ENCODE results near the gene POLDIP2. TPM values are rescaled to one million over a fixed set of nuclear protein-coding genes. Genes with fewer than 3 reads are reported as not detected.

POLDIP2 gene
- total RNA-seq, 2 donors from 2014 or later: 74.9 to 122 TPM

DNA sequence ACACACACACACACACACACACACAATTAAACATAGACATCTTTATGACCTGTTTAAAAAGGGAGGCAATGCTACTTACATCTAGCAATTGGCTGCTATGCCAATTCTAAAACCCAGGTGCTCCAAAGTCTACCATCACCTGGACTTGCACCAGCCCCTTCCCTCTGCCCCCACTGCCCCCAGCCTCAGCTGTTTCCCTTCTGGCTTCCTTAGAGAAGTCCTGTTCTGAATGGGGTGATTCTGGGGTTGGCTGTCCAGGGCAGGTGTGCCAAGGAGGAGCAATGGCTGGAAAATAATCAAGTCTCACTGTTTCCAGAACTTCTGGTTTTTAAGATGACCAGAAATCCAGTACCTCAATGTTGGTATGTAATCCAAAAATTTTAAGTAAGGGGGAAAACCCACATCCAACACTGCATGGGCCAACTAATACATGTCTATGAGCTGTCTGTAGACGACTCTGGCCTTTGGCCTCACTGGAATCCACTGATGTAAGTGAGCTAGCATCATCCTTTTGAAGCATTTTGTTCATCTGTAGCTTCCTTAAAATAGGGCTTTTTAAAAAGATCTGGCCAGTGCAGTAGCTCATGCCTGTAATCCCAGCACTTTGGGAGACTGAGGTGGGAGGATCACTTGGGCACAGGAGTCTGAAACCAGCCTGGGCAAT lies 24.1 kb downstream of the POLDIP2 start:
- ATAC-seq: no peak
- Mint-ChIP-seq H3K27me3 (no peaks in the 10 kb centered on the region), H3K27ac (peak overlapping the region in 1 of 2 donors; percentile 83), H3K4me3 (peak overlapping the region; percentile 95), H3K4me1 (ENCODE audit: low read depth in 2 of 2) (peaks cover 34 to 38% of the 10 kb centered on the region in 2 donors), H3K36me3 (peaks cover 4% of the 10 kb centered on the region), H3K9me3 (no peaks in the 10 kb centered on the region)
- DNase-seq (ENCODE audit: low spot score): peak; percentile 6

DNA sequence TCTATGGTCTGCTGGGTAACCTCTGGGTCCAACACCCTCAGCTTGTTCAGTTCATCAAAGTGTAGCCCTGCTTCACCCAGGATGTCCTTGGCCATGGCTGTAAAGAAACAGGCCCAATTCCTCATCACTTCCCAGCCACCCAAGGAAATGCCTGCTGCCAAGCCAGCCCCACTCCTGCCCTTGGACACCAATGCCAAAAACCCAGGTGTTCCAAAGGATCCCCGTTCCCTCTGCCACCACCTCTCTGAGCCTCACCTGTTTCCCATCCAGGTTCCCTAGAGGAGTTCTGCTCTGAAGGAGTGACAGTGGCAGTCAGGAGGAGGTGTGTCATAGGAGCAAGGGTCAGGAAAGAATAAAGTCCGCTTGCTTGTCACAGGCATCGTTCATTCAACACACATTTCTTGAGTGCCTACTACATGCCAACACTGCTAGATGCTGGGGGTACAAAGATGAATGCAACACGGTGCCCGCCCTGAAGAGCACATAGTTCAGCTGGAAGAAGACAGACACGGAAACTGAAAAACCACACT lies 25.4 kb downstream of the POLDIP2 start:
- Mint-ChIP-seq H3K4me3 (no peak overlapping the region), H3K9me3 (no peaks in the 10 kb centered on the region), H3K27ac (no peak overlapping the region), H3K36me3 (peaks cover 5% of the 10 kb centered on the region), H3K4me1 (ENCODE audit: low read depth in 2 of 2) (peaks cover 24 to 28% of the 10 kb centered on the region in 2 donors), H3K27me3 (no peaks in the 10 kb centered on the region)
- DNase-seq (ENCODE audit: low spot score) (no peak), ATAC-seq (no peak)

DNA sequence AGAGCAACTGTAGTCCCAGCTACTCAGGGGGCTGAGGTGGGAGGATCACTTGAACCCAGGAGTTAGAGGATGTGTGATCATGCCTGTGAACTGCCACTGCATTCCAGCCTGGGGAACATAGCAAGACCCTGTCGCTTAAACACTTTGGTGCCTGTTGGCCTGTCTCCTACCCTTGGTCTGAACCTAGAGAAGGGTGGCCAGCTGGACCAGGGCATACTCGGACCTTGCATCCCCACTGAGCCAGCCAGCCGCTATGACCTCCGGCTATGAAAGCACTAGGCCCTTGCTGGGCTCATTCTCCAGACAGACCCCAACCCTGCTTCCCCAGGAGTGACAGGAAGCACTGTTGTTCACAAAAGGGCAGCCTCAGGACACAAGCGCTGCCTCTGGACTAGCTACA lies 26.7 kb downstream of the POLDIP2 start:
- peaks cover 17 to 21% of the 10 kb centered on the region in 2 donors for H3K4me1 Mint-ChIP-seq (ENCODE audit: low read depth in 2 of 2)
- H3K9me3 Mint-ChIP-seq: no peaks in the 10 kb centered on the region
- H3K27me3 Mint-ChIP-seq: no peaks in the 10 kb centered on the region
- no peak overlapping the region for H3K4me3 Mint-ChIP-seq
- DNase-seq (ENCODE audit: low spot score) (no peak), ATAC-seq (no peak)
- H3K36me3 Mint-ChIP-seq: peaks cover 11% of the 10 kb centered on the region
- no peak overlapping the region for H3K27ac Mint-ChIP-seq

DNA sequence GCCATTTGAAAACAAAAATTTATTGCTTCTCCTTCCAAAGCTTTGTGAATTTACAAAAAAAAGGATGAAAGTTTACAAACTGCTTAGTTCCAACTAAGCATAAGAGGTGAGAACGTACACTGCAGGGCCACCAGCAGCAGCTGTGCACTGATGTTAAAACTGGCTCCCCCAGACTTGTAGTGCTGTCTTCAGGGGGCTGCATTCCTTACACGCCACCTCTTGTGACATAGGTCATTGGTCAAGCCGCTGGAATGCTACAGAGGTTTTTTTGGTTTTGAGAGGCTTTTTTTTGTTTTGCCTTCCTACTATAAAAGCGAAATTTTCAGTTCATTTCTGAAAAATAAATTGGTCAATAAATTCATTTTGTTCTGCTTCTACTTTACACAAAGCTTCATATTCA lies 29.0 kb downstream of the POLDIP2 start:
- Mint-ChIP-seq H3K4me1 (ENCODE audit: low read depth in 2 of 2) (peaks cover 3 to 8% of the 10 kb centered on the region in 2 donors), H3K36me3 (peaks cover 11% of the 10 kb centered on the region), H3K27me3 (no peaks in the 10 kb centered on the region), H3K4me3 (no peak overlapping the region), H3K27ac (no peak overlapping the region), H3K9me3 (no peaks in the 10 kb centered on the region)
- ATAC-seq (no peak), DNase-seq (ENCODE audit: low spot score) (no peak)

DNA sequence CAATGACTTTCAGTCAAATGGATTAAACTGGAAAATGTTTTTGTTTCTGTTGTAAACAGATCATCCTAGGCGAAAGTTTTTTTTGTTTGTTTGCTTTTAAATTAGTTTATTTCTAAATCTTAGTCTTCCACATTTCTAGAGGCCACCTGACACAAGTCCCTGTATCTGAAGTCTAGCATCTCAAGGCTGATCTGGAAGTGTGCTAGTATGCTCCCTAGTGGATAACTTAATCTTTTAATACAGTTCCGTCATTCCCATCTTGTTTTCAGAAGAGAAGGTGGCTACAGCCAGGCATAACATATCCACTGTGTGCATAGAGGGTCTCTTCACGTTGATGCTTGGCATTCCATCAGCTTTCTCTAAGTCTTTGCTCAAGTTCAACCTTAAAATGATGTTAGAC lies 29.6 kb downstream of the POLDIP2 start:
- no peak for DNase-seq (ENCODE audit: low spot score)
- H3K27me3 Mint-ChIP-seq: no peaks in the 10 kb centered on the region
- peaks cover 3 to 8% of the 10 kb centered on the region in 2 donors for H3K4me1 Mint-ChIP-seq (ENCODE audit: low read depth in 2 of 2)
- H3K27ac Mint-ChIP-seq: no peak overlapping the region
- ATAC-seq: no peak
- no peak overlapping the region for H3K4me3 Mint-ChIP-seq
- peaks cover 11% of the 10 kb centered on the region for H3K36me3 Mint-ChIP-seq
- H3K9me3 Mint-ChIP-seq: no peaks in the 10 kb centered on the region

DNA sequence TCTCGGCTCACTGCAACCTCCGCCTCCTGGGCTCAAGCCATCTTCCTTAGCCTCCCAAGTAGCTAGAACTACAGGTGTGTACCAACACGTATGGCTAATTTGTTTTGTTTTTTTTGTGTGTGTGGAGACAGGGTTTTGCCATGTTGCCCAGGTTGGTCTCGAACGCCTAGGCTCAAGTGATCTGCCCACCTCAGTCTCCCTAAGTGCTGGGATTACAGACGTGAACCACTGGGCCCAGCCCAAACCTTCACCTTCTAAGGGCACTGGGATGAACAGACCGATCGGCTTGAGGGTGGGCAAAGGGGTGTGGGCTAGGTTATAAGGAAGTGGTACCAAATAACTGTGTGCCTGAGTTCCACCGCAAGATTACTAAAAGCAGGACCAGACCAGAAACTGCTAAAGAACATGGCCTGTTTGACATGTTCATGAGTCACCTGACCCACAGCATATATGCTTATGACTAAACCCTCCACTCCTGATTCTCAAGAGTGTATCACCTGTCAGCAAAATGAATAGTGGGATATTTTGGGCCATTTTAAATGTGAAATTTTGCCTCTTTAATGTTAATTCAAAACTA lies 30.2 kb downstream of the POLDIP2 start:
- DNase-seq (ENCODE audit: low spot score): no peak
- peak in 1 of 2 donors; percentile 90 for ATAC-seq
- H3K4me3 Mint-ChIP-seq: no peak overlapping the region
- peaks cover 11% of the 10 kb centered on the region for H3K36me3 Mint-ChIP-seq
- H3K4me1 Mint-ChIP-seq (ENCODE audit: low read depth in 2 of 2): peaks cover 1 to 2% of the 10 kb centered on the region in 2 donors
- H3K27ac Mint-ChIP-seq: peak overlapping the region in 1 of 2 donors; percentile 47
- no peaks in the 10 kb centered on the region for H3K27me3 Mint-ChIP-seq
- no peaks in the 10 kb centered on the region for H3K9me3 Mint-ChIP-seq

DNA sequence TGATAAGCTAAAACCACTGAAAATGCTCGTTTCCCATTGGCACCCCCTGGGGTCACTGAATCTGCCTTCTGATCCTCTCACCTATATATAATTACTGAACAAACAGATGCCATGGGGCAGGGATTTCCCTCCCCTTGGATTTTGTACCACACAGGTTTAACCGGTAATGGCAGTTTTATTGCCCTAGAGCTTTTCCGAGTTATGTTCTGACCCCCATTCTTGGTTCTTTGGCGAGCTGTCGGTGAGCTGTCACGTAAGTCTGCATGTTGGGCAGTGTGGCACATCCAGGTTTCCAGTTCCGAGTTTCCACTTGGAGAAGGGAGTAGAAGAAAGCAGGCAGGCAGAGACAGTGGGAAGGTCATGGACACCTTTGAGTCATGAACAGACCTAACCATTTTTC lies 31.2 kb downstream of the POLDIP2 start:
- Mint-ChIP-seq H3K4me3 (no peak overlapping the region), H3K27ac (peak overlapping the region in 1 of 2 donors; percentile 47), H3K27me3 (no peaks in the 10 kb centered on the region), H3K9me3 (no peaks in the 10 kb centered on the region), H3K4me1 (ENCODE audit: low read depth in 2 of 2) (peaks cover 3 to 4% of the 10 kb centered on the region in 2 donors), H3K36me3 (peaks cover 11% of the 10 kb centered on the region)
- ATAC-seq: no peak
- DNase-seq (ENCODE audit: low spot score): no peak

DNA sequence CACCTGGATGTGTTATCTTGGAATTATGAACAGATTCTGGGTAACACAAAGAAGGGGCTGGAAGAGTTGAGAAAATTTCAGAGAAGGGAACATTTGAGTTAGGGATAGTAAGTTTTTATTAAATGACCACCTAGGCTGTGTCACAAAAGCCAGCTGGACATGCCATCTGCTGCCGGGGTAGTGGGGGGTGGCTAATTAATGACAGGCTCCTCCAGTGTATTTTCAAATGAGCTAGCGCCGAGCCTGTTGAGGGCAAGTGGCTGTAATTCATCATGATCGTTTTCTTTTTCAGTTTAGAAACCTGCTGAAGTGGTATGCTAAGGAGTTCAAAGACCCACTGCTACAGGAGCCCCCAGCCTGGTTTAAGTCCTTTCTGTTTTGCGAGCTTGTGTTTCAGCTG lies 32.1 kb downstream of the POLDIP2 start:
- H3K9me3 Mint-ChIP-seq: no peaks in the 10 kb centered on the region
- H3K4me3 Mint-ChIP-seq: no peak overlapping the region
- H3K27me3 Mint-ChIP-seq: no peaks in the 10 kb centered on the region
- H3K4me1 Mint-ChIP-seq (ENCODE audit: low read depth in 2 of 2): peaks cover 10 to 12% of the 10 kb centered on the region in 2 donors
- peaks cover 11% of the 10 kb centered on the region for H3K36me3 Mint-ChIP-seq
- no peak for DNase-seq (ENCODE audit: low spot score)
- ATAC-seq: no peak
- H3K27ac Mint-ChIP-seq: no peak overlapping the region

DNA sequence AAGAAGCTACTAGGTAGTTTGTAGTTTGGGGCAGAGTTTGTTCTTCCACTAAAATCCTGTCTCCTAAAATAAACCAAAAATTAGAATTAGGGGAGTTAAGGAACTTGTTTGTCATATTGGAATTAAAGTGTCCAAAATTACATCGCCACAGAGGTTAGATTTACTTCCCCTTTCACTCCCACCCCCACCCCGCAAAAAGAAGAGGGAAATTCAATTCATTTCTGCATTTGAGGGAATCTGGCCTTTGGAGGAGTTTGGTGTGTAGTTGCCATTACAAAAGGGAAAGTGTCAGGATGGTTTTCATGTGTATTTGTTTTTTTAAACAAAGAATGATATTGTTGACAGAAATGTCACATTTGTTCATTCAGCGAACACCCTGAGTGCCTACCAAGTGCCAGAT lies 32.5 kb downstream of the POLDIP2 start:
- Mint-ChIP-seq H3K4me1 (ENCODE audit: low read depth in 2 of 2) (peaks cover 15 to 17% of the 10 kb centered on the region in 2 donors), H3K36me3 (peaks cover 11% of the 10 kb centered on the region), H3K27ac (no peak overlapping the region), H3K27me3 (no peaks in the 10 kb centered on the region), H3K9me3 (no peaks in the 10 kb centered on the region), H3K4me3 (no peak overlapping the region)
- DNase-seq (ENCODE audit: low spot score) (no peak), ATAC-seq (no peak)

DNA sequence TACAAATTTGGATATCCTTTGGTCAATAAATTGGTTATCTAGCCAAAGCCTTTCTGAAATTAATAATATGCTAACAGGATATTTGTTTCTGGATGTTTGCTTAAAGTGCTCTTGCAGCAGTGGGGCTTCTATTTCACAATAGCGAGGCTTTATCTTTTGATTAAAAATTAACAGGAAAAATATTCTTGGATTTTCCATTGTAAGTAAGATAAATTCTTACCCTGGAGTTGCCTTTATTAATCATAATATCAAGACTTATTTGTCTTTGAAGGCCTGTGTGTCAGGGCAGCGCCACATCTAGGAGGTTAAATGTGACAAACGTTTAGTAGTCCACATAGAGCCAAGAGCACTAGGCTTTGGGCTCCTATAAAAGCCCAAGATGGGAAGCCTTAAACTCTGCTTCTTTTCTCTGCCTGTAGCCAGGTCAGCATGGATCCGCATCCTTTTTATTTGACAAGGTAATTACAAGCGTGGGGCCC lies 33.0 kb downstream of the POLDIP2 start:
- Mint-ChIP-seq H3K36me3 (peaks cover 11% of the 10 kb centered on the region), H3K27me3 (no peaks in the 10 kb centered on the region), H3K4me1 (ENCODE audit: low read depth in 2 of 2) (peaks cover 18 to 21% of the 10 kb centered on the region in 2 donors), H3K4me3 (no peak overlapping the region), H3K9me3 (no peaks in the 10 kb centered on the region), H3K27ac (no peak overlapping the region)
- DNase-seq (ENCODE audit: low spot score): no peak
- no peak for ATAC-seq

DNA sequence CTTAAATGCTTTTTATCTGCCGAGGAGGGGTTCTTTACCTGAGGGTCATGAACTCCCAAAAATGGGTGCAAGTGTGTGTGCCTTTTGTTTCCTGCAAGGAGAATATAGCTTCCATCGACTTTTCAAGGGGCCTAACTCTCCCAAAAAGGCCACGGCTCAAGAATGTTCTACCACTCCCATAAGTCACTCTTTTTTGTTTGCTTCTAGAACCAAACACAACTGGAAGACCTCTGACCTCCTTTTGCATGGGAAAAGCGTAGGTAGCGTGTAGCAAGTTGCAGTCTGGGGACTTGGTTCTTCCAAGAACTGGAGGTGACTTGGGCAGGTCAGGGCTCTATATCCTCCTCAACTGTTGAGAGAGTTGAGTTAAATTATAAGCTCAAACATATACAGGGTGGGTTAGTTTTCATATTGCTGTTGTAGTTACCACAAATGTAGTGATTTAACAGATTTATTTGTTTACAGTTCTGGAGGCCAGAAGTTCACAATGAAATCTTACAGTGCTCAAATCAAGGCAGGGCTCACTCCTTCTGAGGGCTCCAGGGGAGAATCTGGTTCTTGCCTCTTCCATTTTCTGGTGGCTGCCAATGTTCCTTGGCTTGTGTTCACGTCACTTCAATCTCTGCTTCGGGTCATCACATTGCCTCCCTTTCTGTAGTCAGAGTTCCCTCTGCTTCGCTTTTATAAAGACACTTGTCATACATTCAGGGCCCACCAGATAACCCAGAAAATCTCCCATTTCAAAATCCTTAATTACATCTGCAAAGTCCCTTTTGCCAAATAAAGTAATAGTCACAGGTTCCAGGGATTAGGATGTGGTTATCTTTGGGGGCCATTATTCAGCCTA lies 36.9 kb downstream of the POLDIP2 start:
- DNase-seq (ENCODE audit: low spot score) (no peak), ATAC-seq (no peak)
- Mint-ChIP-seq H3K27me3 (no peaks in the 10 kb centered on the region), H3K27ac (peak overlapping the region; percentile 76 to 92), H3K4me3 (peak overlapping the region; percentile 95), H3K36me3 (no peaks in the 10 kb centered on the region), H3K9me3 (no peaks in the 10 kb centered on the region), H3K4me1 (ENCODE audit: low read depth in 2 of 2) (peaks cover 31 to 41% of the 10 kb centered on the region in 2 donors)

DNA sequence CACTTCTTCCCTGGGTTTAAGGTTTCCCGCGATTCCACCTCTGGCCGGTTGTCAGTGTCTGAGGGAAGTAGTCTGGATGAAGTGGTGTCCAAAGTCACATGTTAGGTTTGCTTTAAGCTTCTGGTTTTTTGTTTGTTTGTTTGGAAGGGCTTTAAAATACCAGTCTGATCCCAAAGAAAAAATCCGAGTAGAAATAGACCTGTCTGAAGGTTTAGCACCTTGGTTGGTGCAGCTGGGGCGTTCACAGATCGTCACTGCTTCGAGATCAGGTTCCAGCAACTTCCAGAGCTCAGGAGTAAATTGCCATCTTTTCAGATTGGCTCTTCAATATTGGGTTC lies 37.8 kb downstream of the POLDIP2 start:
- ATAC-seq: no peak
- no peak for DNase-seq (ENCODE audit: low spot score)
- Mint-ChIP-seq H3K27me3 (no peaks in the 10 kb centered on the region), H3K27ac (peak overlapping the region; percentile 76 to 92), H3K9me3 (no peaks in the 10 kb centered on the region), H3K4me1 (ENCODE audit: low read depth in 2 of 2) (peaks cover 31 to 41% of the 10 kb centered on the region in 2 donors), H3K4me3 (peak overlapping the region; percentile 95), H3K36me3 (no peaks in the 10 kb centered on the region)

DNA sequence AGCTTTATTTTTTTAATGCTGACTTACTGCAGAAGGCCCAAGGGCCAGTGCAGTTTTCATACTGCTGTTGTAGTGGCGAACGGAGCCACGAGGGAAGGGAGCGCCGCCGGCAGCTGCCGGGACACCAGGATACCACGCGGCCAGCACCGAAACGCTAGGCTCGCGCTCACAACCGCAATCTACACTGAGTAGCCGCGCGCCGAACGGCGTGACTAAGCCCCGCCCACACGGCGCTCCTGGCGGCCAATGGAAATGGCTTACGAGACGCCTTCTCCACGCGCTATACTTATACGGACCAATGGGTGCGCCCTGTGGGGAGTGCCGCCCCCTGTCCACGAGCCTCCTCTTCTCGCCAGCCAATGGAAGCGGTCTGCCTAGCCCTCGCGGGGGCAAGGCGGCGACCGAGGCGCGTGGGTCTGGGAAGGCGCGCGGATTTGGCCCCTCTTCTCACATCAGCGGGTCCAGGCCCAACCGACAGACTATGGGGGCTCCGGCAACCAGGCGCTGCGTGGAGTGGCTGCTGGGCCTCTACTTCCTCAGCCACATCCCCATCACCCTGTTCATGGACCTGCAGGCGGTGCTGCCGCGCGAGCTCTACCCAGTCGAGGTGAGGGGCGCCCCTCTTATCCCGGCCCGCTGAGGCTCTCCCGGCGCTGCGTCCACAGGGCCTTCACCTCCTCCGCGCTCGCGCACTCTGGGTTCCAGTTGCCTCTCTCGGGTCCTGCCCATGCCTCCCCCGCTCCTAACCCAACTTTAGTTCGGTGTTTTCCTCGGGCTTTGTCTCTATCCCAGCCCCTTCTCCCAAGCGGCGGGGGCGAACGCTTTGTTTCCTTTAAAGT lies 38.3 kb downstream of the POLDIP2 start, which contains the start of gene TMEM97:
Gene TMEM97 (plus strand): TSS at position 442 of the 839 bp plus-strand sequence. CDS start 40 bp downstream, at position 482.
- Mint-ChIP-seq H3K9me3 (no peaks in the 10 kb centered on the region), H3K36me3 (no peaks in the 10 kb centered on the region), H3K4me3 (peak within 1 kb of the TSS; percentile 95), H3K27ac (peak within 1 kb of the TSS; percentile 76 to 92), H3K27me3 (no peaks in the 10 kb centered on the region), H3K4me1 (ENCODE audit: low read depth in 2 of 2) (peaks cover 31 to 41% of the 10 kb centered on the region in 2 donors)
- DNase-seq (ENCODE audit: low spot score): peak; percentile 97
- ATAC-seq: peak; percentile 99
